Astrocyte of the hippocampus (primary cell): ENCODE data around the gene ABCC8.
"Not testable (repeated sequence)": the region's sequence is repeated elsewhere in the genome, so short reads cannot be mapped to it uniquely, and the experiment has no call there.

Source experiments
- DNase-seq: peaks from one replicate; pipeline ENCODE4 v3.0.0; 2011; ENCODE audit warnings: low read depth, low spot score

The ABCC8 gene

GRCh38 chr11:17428925-17429324, 47.7 kb downstream of the ABCC8 start:
- DNase-seq: no peak

GRCh38 chr11:17428261-17428660, 48.4 kb downstream of the ABCC8 start:
- no peak for DNase-seq

GRCh38 chr11:17426233-17426632, 50.4 kb downstream of the ABCC8 start:
- not testable (repeated sequence) for DNase-seq

- no peak for DNase-seq
Measured at GRCh38 chr11:17423533-17424310, 52.9 kb downstream of the ABCC8 start.

- DNase-seq: no peak
Measured at GRCh38 chr11:17421781-17422180, 54.9 kb downstream of the ABCC8 start.

- DNase-seq: no peak
Measured at GRCh38 chr11:17418444-17419081, 58.1 kb downstream of the ABCC8 start.

GRCh38 chr11:17416492-17416891, 60.2 kb downstream of the ABCC8 start:
- no peak for DNase-seq

- no peak for DNase-seq
Measured at GRCh38 chr11:17415523-17416104, 61.0 kb downstream of the ABCC8 start.

GRCh38 chr11:17414992-17415391, 61.7 kb downstream of the ABCC8 start:
- DNase-seq: no peak

- no peak for DNase-seq
Measured at GRCh38 chr11:17414317-17414737, 62.3 kb downstream of the ABCC8 start.

GRCh38 chr11:17413414-17414316, 63.0 kb downstream of the ABCC8 start:
- DNase-seq: no peak

GRCh38 chr11:17412488-17413180, 64.0 kb downstream of the ABCC8 start:
- no peak for DNase-seq

GRCh38 chr11:17411418-17411817, 65.2 kb downstream of the ABCC8 start:
- no peak for DNase-seq

GRCh38 chr11:17410606-17411379, 65.9 kb downstream of the ABCC8 start:
- no peak for DNase-seq

- DNase-seq: no peak
Measured at GRCh38 chr11:17408641-17409040, 68.0 kb downstream of the ABCC8 start.

- no peak for DNase-seq
Measured at GRCh38 chr11:17408026-17408425, 68.6 kb downstream of the ABCC8 start.

- no peak for DNase-seq
Measured at GRCh38 chr11:17407575-17407974, 69.1 kb downstream of the ABCC8 start.

- no peak for DNase-seq
Measured at GRCh38 chr11:17406818-17407149, 69.9 kb downstream of the ABCC8 start.

- DNase-seq: no peak
Measured at GRCh38 chr11:17406082-17406817, 70.4 kb downstream of the ABCC8 start.
